Activated B cell treated with CpG ODN at 0.5 μM for 24 hours (primary cell): ENCODE results near the gene FCGR2B. TPM values are rescaled to one million over a fixed set of nuclear protein-coding genes. Genes with fewer than 3 reads are reported as not detected.

ENCODE experiments used
- ATAC-seq: fragments of 200-7000 bp; cut with Tn5 transposase; one replicate; pipeline ENCODE4 v1.10.0; 2021; ENCODE audit warnings: low read depth, mild to moderate bottlenecking, moderate library complexity
- CTCF ChIA-PET: fragments of 350-600 bp; sonication (Branson Sonifier 250); formaldehyde crosslinking; loops from one replicate; lab custom pipeline; 2021; ENCODE audit warnings: antibody characterized with exemption; lab: Charles Lee
- POLR2A ChIA-PET: fragments of 350-600 bp; sonication (Branson Sonifier 250); formaldehyde crosslinking; loops from one replicate; lab custom pipeline; 2021; ENCODE audit warnings: antibody characterized with exemption; lab: Charles Lee
- DNase-seq: peaks from one replicate; pipeline ENCODE4 v3.0.0; 2022
- H3K27ac Mint-ChIP-seq: one replicate; pipeline ENCODE4 v1.8.0; 2020; ENCODE audit warnings: mixed read lengths
- H3K27me3 Mint-ChIP-seq: one replicate; pipeline ENCODE4 v1.8.0; 2021; ENCODE audit warnings: mixed read lengths
- H3K36me3 Mint-ChIP-seq: one replicate; pipeline ENCODE4 v1.8.0; 2021; ENCODE audit warnings: low read depth, mixed read lengths
- H3K4me1 Mint-ChIP-seq: one replicate; pipeline ENCODE4 v1.8.0; 2021; ENCODE audit warnings: mixed read lengths
- H3K4me3 Mint-ChIP-seq: one replicate; pipeline ENCODE4 v1.8.0; 2020; ENCODE audit warnings: mild to moderate bottlenecking, mixed read lengths
- H3K9me3 Mint-ChIP-seq: one replicate; pipeline ENCODE4 v1.8.0; 2020; ENCODE audit warnings: mixed read lengths
- CTCF ChIP-seq: fragments of 200-600 bp; IDR thresholded peaks from one replicate; pipeline ENCODE4 v1.8.0; 2022; ENCODE audit warnings: antibody characterized with exemption, mild to moderate bottlenecking
- intact Hi-C: fragments of 100-400 bp; cut with micrococcal nuclease; formaldehyde crosslinking; loops from one replicate; pipeline ENCODE4 v1.15.1; 2024
- total RNA-seq: library from RNA; stranded (reverse); gene quantifications from 2 replicates; pipeline ENCODE4 v1.2.3, GENCODE V29; 2022

The FCGR2B gene
- total RNA-seq, 1 donor from 2014 or later: 77.5 TPM

GRCh38 chr1:161676441-161676840, 13.5 kb downstream of the FCGR2B start:
- no peak for DNase-seq
- ATAC-seq: no peak
- intact Hi-C loops: no loop called here
- ChIA-PET CTCF (no interaction called here), POLR2A (no interaction called here)
- Mint-ChIP-seq H3K27me3 (no peaks in the 10 kb centered on the region), H3K36me3 (peaks cover 50% of the 10 kb centered on the region), H3K27ac (no peak overlapping the region), H3K4me3 (no peak overlapping the region), H3K9me3 (no peaks in the 10 kb centered on the region), H3K4me1 (no peaks in the 10 kb centered on the region)
- no peak for TF ChIP-seq CTCF

- DNase-seq (no peak), ATAC-seq (no peak)
- Mint-ChIP-seq H3K27ac (no peak overlapping the region), H3K4me3 (no peak overlapping the region), H3K4me1 (no peaks in the 10 kb centered on the region), H3K9me3 (no peaks in the 10 kb centered on the region), H3K36me3 (peaks cover 52% of the 10 kb centered on the region), H3K27me3 (no peaks in the 10 kb centered on the region)
- intact Hi-C loops: no loop called here
- TF ChIP-seq CTCF: no peak
- ChIA-PET POLR2A (interaction anchor here (0.7 kb wide), 1 partner anchor 14 kb away, joined by 8 read pairs; no protein-coding TSS in a partner anchor), CTCF (no interaction called here)
These were observed 14.2 kb downstream of the FCGR2B start for GRCh38 chr1:161676958-161677689.

GRCh38 chr1:161678500-161678899, 15.6 kb downstream of the FCGR2B start:
- DNase-seq (no peak), ATAC-seq (no peak)
- TF ChIP-seq CTCF: no peak
- no peaks in the 10 kb centered on the region for H3K27me3 Mint-ChIP-seq
- no peak overlapping the region for H3K4me3 Mint-ChIP-seq
- H3K9me3 Mint-ChIP-seq: no peaks in the 10 kb centered on the region
- peaks cover 47% of the 10 kb centered on the region for H3K36me3 Mint-ChIP-seq
- intact Hi-C loops: no loop called here
- POLR2A ChIA-PET: no interaction called here
- no peak overlapping the region for H3K27ac Mint-ChIP-seq
- CTCF ChIA-PET: no interaction called here
- no peaks in the 10 kb centered on the region for H3K4me1 Mint-ChIP-seq

GRCh38 chr1:161681879-161682278, 18.9 kb downstream of the FCGR2B start:
- no peak for DNase-seq
- no peaks in the 10 kb centered on the region for H3K27me3 Mint-ChIP-seq
- ChIA-PET POLR2A (interaction anchor here (0.7 to 1.9 kb wide), 4 partner anchors 23 to 345 kb away, joined by 3 to 5 read pairs (median 4); no protein-coding TSS in a partner anchor), CTCF (interaction anchor here (0.6 kb wide), 1 partner anchor 10 kb away, joined by 3 read pairs; no protein-coding TSS in a partner anchor)
- no peak overlapping the region for H3K4me3 Mint-ChIP-seq
- no peaks in the 10 kb centered on the region for H3K4me1 Mint-ChIP-seq
- intact Hi-C loops: loop anchor here (2.0 kb wide), 1 partner anchor 23 kb away; no protein-coding TSS in a partner anchor
- peaks cover 33% of the 10 kb centered on the region for H3K36me3 Mint-ChIP-seq
- ATAC-seq: no peak
- TF ChIP-seq CTCF: no peak
- peak overlapping the region; percentile 1 for H3K27ac Mint-ChIP-seq
- H3K9me3 Mint-ChIP-seq: no peaks in the 10 kb centered on the region

DNA sequence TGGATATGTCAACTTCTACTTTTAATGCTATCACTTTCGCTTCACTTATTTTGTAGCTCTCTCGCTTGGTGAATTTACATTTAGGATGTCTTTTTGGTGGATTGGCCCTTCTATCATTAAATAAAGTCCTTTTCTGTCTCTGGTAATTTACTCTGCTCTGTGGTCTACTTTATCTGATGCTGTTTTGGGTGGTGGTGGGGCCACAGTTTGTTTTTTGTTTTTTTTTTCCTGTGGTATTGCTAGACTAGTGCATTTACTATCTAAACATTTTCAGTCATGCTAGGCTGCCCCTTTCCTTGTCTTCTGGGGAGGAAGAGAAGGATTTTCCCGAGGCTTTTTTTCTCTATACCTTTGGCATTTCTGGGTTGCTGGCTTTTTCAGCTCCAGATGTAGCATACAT, 26.0 kb downstream of the FCGR2B start:
- Mint-ChIP-seq H3K36me3 (peaks cover 12% of the 10 kb centered on the region), H3K27me3 (no peaks in the 10 kb centered on the region), H3K4me3 (no peak overlapping the region), H3K27ac (no peak overlapping the region), H3K9me3 (no peaks in the 10 kb centered on the region), H3K4me1 (peaks cover 7% of the 10 kb centered on the region)
- no peak for TF ChIP-seq CTCF
- CTCF ChIA-PET: no interaction called here
- intact Hi-C loops: no loop called here
- POLR2A ChIA-PET: interaction anchor here (0.7 to 1.4 kb wide), 2 partner anchors 37 to 77 kb away, joined by 3 to 5 read pairs; no protein-coding TSS in a partner anchor
- ATAC-seq (no peak), DNase-seq (no peak)
